PC-9 (cell line): ENCODE measurements around the gene MKRN2. TPM values are rescaled to one million over a fixed set of nuclear protein-coding genes. Genes with fewer than 3 reads are reported as not detected.

Experiments used
- BruUV-seq: library from RNA; stranded (reverse); fragments of 400-500 nt; replicated peaks from 2 replicates; lab custom pipeline; 2021; lab: Mats Ljungman, UMichigan
- CTCF ChIA-PET: fragments of 300-600 bp; sonication (Branson Sonifier 250); formaldehyde crosslinking; loops from one replicate; lab custom pipeline; 2022; ENCODE audit warnings: antibody characterized with exemption; lab: Charles Lee
- POLR2A ChIA-PET: fragments of 300-600 bp; sonication (Branson Sonifier 250); formaldehyde crosslinking; loops from one replicate; lab custom pipeline; 2022; ENCODE audit warnings: antibody characterized with exemption; ENCODE audit not compliant: unreplicated experiment; lab: Charles Lee
- DNase-seq, 2 experiments: peaks; one replicate each; pipeline versions ENCODE4 v3.0.0 to v3.0.0-alpha.2; 2015 to 2022; ENCODE audit warnings: mixed read lengths in 1 of 2
- H2AFZ ChIP-seq: fragments of 200-600 bp; sonication (generic); 2 replicates; pipeline ENCODE4 v1.8.1; 2017; ENCODE audit warnings: antibody characterized with exemption
- H3F3A ChIP-seq: fragments of 200-600 bp; sonication (generic); 2 replicates; pipeline ENCODE4 v1.8.1; 2017; ENCODE audit warnings: antibody characterized with exemption, mild to moderate bottlenecking, low read depth; ENCODE audit not compliant: insufficient read depth
- H3K27ac ChIP-seq: fragments of 200-600 bp; sonication (generic); 2 replicates; pipeline ENCODE4 v1.6.1; 2016; ENCODE audit warnings: mixed run types
- H3K27me3 ChIP-seq: fragments of 200-600 bp; sonication (generic); 2 replicates; pipeline ENCODE4 v1.6.1; 2016; ENCODE audit warnings: low read depth, mixed run types; ENCODE audit not compliant: insufficient read depth
- H3K36me3 ChIP-seq: fragments of 200-600 bp; sonication (generic); 2 replicates; pipeline ENCODE4 v1.6.1; 2016; ENCODE audit warnings: low read depth, mixed run types
- H3K4me1 ChIP-seq: fragments of 200-600 bp; sonication (generic); replicated peaks from 2 replicates; pipeline ENCODE4 v1.6.1; 2016; ENCODE audit warnings: mixed run types; ENCODE audit not compliant: insufficient read depth
- H3K4me2 ChIP-seq: fragments of 200-600 bp; sonication (generic); 2 replicates; pipeline ENCODE4 v1.6.1; 2017; ENCODE audit warnings: mixed run types
- H3K4me3 ChIP-seq: fragments of 200-600 bp; sonication (generic); 2 replicates; pipeline ENCODE4 v1.6.1; 2016; ENCODE audit warnings: mixed run types
- H3K79me2 ChIP-seq: fragments of 200-600 bp; sonication (generic); 2 replicates; pipeline ENCODE4 v1.6.1; 2017; ENCODE audit warnings: low read depth, mixed run types
- H3K9me2 ChIP-seq: fragments of 200-600 bp; sonication (generic); 2 replicates; pipeline ENCODE4 v1.8.1; 2017; ENCODE audit warnings: mild to moderate bottlenecking; ENCODE audit not compliant: insufficient read depth
- H3K9me3 ChIP-seq: fragments of 200-600 bp; sonication (generic); 2 replicates; pipeline ENCODE4 v1.8.1; 2016; ENCODE audit warnings: low read depth; ENCODE audit not compliant: insufficient read depth
- H4K20me1 ChIP-seq: fragments of 200-600 bp; sonication (generic); 2 replicates; pipeline ENCODE4 v1.8.1; 2017; ENCODE audit not compliant: insufficient read depth
- EZH2 ChIP-seq: fragments of 200-600 bp; sonication (generic); IDR thresholded peaks from 2 replicates; pipeline ENCODE4 v1.8.0; 2017; ENCODE audit warnings: antibody characterized with exemption, low read depth
- intact Hi-C: fragments of 100-400 bp; cut with micrococcal nuclease; formaldehyde crosslinking; loops from one replicate; pipeline ENCODE4 v1.10.0; 2022; ENCODE audit not compliant: unreplicated experiment
- total RNA-seq: library from RNA; stranded (reverse); gene quantifications from 2 replicates; pipeline ENCODE4 v1.2.3, GENCODE V29; 2021
- TF ChIP-seq, protein P1 (sequence below): fragments of 200-600 bp; sonication (generic); conservative IDR thresholded peaks from 2 replicates; pipeline ENCODE4 v1.6.1; 2017; ENCODE audit warnings: mixed run types, antibody characterized with exemption, mild to moderate bottlenecking, moderate library complexity

MKRN2 gene
- total RNA-seq, 1 experiment from 2014 or later, result 25.0 TPM

DNA sequence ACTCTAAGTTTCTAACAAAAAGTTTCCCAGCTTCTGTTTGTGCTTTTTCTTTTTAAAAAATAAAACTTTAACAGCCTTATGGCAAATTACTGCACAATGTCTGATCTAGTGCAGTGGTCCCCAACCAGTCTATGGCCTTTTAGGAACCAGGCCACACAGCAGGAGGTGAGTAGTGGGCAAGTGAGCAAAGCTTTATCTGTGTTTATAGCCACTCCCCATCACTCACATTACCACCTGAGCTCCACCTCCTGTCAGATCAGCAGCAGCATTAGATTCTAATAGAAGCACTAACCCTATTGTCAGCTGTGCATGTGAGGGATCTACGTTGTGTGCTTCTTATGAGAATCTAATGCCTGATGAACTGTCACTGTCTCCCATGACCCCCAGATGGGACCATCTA is 5.6 kb downstream of the MKRN2 start:
- ChIA-PET CTCF (no interaction called here), POLR2A (interaction anchor here (0.5 kb wide), 1 partner anchor 736 kb away, joined by 6 read pairs; no protein-coding TSS in a partner anchor)
- H3K27ac ChIP-seq, result no peak overlapping the region
- no peak overlapping the region for H3K4me2 ChIP-seq
- H3K79me2 ChIP-seq, result peaks cover 98% of the 10 kb centered on the region
- BruUV-seq, result no TSS peak
- H3K4me3 ChIP-seq, result no peak overlapping the region
- H3K9me2 ChIP-seq, result no peaks in the 10 kb centered on the region
- H3K27me3 ChIP-seq, result no peaks in the 10 kb centered on the region
- no peak for TF ChIP-seq EZH2
- TF ChIP-seq, protein P1, sequence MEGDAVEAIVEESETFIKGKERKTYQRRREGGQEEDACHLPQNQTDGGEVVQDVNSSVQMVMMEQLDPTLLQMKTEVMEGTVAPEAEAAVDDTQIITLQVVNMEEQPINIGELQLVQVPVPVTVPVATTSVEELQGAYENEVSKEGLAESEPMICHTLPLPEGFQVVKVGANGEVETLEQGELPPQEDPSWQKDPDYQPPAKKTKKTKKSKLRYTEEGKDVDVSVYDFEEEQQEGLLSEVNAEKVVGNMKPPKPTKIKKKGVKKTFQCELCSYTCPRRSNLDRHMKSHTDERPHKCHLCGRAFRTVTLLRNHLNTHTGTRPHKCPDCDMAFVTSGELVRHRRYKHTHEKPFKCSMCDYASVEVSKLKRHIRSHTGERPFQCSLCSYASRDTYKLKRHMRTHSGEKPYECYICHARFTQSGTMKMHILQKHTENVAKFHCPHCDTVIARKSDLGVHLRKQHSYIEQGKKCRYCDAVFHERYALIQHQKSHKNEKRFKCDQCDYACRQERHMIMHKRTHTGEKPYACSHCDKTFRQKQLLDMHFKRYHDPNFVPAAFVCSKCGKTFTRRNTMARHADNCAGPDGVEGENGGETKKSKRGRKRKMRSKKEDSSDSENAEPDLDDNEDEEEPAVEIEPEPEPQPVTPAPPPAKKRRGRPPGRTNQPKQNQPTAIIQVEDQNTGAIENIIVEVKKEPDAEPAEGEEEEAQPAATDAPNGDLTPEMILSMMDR, result no peak
- H3K9me3 ChIP-seq, result no peaks in the 10 kb centered on the region
- H3K36me3 ChIP-seq, result 0 out of 2 replicates have a peak, but pooled peaks cover 4% of the 10 kb centered on the region
- intact Hi-C loops, result no loop called here
- peaks cover 74% of the 10 kb centered on the region for H4K20me1 ChIP-seq
- no peak for DNase-seq
- peaks cover under 1% of the 10 kb centered on the region; the same call in 1 of the 2 replicates for H3F3A ChIP-seq
- no peak overlapping the region for H2AFZ ChIP-seq
- H3K4me1 ChIP-seq, result peaks cover 15% of the 10 kb centered on the region

DNA sequence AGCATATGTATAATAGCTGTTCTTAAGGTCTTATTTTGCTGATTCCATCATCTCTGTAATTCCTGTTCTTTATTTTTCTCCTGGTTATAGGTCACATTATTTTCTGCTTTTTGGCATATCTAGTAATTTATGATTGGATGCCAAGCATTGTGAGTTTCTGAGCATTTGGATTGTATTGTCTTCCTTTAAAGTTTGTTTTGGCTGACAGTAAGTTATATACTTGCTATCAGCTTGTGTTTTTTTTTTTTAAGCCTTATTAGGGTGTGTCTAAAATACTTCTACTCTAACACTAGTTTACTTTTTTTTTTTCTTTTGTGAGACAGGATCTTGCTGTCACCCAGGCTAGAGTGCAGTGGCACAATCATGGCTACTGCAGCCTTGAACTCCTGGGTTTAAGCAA is 10.1 kb downstream of the MKRN2 start:
- Histone ChIP-seq H4K20me1 (peaks cover 50% of the 10 kb centered on the region), H3K9me2 (no peaks in the 10 kb centered on the region), H3K27me3 (no peaks in the 10 kb centered on the region), H3K79me2 (peaks cover 66% of the 10 kb centered on the region), H3K4me1 (no peaks in the 10 kb centered on the region), H3K4me3 (no peak overlapping the region), H3K9me3 (no peaks in the 10 kb centered on the region), H3K4me2 (no peak overlapping the region), H3K27ac (no peak overlapping the region), H3F3A (no peaks in the 10 kb centered on the region; the same call in 1 of the 2 replicates), H3K36me3 (peaks cover 24% of the 10 kb centered on the region), H2AFZ (no peak overlapping the region)
- intact Hi-C loops, result no loop called here
- DNase-seq, result no peak
- ChIA-PET CTCF (no interaction called here), POLR2A (interaction anchor here (0.5 to 0.6 kb wide), 2 partner anchors 9 to 1293 kb away, joined by 8 to 10 read pairs; no protein-coding TSS in a partner anchor)
- TF ChIP-seq EZH2, result no peak
- TF ChIP-seq, protein P1, result no peak
- no TSS peak for BruUV-seq

DNA sequence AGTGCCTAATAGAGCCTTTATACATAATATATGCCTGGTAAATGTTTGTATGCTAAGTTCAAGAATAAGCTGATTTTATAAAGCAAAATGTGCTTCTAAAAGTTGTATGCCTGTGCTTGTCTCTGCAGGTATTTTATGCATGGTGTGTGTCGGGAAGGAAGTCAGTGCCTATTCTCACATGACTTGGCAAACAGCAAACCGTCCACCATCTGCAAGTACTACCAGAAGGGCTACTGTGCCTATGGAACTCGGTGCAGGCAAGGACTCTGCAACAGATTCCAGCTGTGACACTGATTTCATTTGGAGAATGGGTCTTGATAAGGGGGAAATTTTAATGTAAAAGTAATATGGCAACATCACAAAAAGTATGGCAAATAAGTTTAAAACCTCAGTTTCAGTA is 11.9 kb downstream of the MKRN2 start:
- Histone ChIP-seq H3K4me2 (no peak overlapping the region), H3F3A (no peaks in the 10 kb centered on the region), H3K9me3 (no peaks in the 10 kb centered on the region), H3K36me3 (peaks cover 32% of the 10 kb centered on the region), H4K20me1 (peaks cover 39% of the 10 kb centered on the region), H3K79me2 (peaks cover 49% of the 10 kb centered on the region), H3K27ac (no peak overlapping the region), H3K9me2 (no peaks in the 10 kb centered on the region), H3K4me1 (no peaks in the 10 kb centered on the region), H3K4me3 (no peak overlapping the region), H3K27me3 (no peaks in the 10 kb centered on the region), H2AFZ (no peak overlapping the region)
- intact Hi-C loops, result no loop called here
- no peak for DNase-seq
- TF ChIP-seq, protein P1, result no peak
- no peak for TF ChIP-seq EZH2
- POLR2A ChIA-PET, result interaction anchor here (0.5 kb wide), 1 partner anchor 19 kb away, joined by 3 read pairs; no protein-coding TSS in a partner anchor
- BruUV-seq, result no TSS peak
- CTCF ChIA-PET, result interaction anchor here (0.5 kb wide), 1 partner anchor 227 kb away, joined by 3 read pairs; no protein-coding TSS in a partner anchor
